Measurements from ENCODE around the gene SELENOF.

DNA sequence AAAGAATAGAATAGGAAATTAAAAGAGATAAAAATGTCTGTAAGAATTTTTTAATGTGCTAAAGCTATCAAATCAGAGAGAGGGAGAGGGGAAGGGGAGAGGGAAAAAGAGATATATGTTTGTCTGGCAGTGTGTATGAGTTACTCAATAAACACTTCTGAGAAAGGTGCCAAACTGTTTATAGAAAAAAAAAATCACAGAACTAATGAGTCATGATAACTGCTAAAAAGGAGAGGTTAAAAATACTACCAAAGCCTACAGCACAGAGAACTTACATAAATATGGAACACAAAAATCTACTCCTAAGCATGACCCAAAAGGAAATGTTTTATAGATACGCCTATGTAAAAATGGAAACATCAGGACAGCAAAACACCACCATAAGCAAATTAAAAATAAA lies 45.4 kb downstream of the SELENOF start:
- TF ChIP-seq, protein P1, sequence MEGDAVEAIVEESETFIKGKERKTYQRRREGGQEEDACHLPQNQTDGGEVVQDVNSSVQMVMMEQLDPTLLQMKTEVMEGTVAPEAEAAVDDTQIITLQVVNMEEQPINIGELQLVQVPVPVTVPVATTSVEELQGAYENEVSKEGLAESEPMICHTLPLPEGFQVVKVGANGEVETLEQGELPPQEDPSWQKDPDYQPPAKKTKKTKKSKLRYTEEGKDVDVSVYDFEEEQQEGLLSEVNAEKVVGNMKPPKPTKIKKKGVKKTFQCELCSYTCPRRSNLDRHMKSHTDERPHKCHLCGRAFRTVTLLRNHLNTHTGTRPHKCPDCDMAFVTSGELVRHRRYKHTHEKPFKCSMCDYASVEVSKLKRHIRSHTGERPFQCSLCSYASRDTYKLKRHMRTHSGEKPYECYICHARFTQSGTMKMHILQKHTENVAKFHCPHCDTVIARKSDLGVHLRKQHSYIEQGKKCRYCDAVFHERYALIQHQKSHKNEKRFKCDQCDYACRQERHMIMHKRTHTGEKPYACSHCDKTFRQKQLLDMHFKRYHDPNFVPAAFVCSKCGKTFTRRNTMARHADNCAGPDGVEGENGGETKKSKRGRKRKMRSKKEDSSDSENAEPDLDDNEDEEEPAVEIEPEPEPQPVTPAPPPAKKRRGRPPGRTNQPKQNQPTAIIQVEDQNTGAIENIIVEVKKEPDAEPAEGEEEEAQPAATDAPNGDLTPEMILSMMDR (IDR thresholded peaks at IDR 0.05), result no peak
- TF ChIP-seq POLR2A (IDR thresholded peaks at IDR 0.05), result no peak
